CD4-positive, alpha-beta T cell treated with Interleukin-4 for 1 hour (primary cell): Measurements from ENCODE around the gene CDH13.

Experiments
- DNase-seq, 2 donors: peaks; one replicate each; pipeline ENCODE4 v3.0.0-alpha.2; 2020 to 2022

Gene CDH13

DNA sequence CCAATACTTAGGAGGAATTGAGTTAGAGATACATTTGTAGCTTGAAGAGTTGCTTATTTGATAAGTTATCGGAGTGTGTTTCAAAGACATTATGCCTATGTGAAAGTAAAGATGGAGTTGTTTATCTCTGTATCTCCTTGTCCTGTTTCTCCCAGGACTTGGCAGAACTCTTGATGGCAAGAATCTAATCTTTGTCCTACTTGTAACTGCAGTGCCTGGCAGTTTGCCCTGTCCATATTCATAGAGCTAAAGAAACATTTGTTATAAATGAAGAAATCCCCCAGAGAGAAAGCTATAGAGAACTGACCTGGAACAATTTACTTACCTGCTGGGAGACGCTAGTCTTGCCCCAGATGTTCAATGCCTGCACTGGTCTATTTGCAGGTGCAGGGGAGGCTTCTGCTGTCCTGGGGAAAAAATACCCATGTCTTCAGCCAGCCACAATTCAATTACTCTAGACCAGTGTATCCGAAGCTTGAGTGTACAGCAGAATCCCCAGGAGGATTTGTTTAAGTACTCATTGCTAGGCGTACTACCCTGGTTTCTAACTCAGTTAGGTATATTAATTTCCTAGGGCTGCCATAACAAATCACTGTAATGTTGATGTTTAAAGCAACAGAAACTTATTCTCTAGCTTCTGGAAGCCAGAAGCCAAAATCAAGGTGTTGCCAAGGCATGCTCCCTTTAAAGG is 771.0 kb downstream of the CDH13 start:
- no peak for DNase-seq

DNA sequence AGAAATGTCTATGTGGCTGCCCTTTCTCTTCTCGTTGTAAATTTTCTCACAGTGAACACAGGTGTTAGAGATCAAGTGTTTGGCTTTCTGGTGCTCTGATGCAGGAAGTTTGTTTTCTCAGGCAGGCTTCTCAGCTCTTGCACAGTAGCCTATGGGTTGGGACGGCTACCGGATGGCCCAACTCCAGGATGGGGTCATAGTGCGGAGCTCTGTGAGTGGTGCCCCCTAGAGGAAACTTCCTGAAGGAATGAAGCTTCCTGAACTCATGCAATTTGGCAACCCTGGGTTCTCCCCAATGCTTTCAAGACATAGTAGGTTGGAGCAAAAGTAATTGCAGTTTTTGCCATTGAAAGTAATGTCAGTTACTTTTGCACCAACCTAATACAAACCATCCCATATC is 773.5 kb downstream of the CDH13 start:
- DNase-seq = no peak

DNA sequence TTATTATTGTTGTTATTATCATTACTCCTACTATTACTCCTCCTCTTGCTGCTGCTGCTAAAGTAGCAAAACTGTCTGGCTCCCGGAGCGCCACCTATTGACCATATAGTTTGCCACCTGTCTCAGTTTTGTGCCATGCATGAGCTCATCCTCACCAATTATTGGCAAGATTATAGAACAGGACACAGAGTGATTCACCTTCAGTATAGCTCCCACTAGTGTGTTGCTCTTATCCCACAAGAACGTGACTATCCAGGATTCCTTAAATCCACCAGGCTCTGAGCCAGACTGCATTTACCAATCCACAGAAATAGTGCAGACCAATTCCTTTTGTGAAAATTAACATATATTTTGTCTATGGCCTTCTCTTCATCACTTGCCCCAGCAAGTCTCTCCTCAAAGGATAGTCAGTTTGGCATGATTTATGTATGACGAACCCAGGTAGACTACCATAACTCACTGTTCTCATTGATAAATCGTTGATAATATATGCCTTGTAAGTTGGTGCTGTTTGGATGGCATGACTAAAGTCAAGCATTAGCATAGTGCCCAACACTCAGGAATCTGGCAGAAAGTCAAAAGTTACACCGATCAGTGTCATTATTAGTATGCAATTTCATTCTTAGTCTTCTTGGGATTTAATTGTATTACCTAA is 775.5 kb downstream of the CDH13 start:
- no peak for DNase-seq

DNA sequence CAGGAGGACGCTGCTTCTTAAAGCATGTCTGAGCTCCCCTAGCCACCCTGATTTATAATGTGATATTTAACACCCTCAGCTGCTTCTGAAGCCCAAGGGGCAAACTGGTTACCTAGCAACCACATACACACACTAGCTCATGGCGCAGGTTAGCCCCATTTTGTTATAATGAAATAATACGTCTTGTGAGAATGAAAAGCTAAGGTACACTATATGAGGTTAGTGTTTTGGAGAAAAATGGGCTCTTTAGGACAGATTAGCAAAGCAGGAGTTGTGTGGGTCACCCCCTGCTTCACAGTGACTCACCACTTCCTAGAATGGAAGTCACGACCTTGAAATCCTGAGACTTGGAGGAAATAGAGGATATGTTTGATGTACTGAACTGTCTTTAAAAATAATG is 776.2 kb downstream of the CDH13 start:
- DNase-seq = no peak

DNA sequence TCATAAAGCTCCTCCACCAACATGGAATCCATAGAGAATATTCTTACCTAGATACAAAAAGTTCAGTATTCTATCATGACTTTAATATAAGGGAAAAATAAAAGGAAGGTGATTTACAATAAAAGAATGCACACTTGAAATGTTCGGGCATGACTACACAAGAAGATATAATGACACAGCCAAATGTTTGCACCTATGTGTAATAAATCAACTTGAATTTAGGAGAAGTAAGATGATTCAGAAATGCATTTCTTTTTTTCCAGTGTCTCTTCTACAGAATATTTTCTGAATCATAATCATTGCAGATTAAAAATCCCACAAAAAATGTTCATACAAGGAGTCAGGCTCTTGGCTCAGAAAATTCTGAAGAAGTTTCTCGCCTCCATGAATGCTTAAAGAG is 777.0 kb downstream of the CDH13 start:
- DNase-seq = no peak

DNA sequence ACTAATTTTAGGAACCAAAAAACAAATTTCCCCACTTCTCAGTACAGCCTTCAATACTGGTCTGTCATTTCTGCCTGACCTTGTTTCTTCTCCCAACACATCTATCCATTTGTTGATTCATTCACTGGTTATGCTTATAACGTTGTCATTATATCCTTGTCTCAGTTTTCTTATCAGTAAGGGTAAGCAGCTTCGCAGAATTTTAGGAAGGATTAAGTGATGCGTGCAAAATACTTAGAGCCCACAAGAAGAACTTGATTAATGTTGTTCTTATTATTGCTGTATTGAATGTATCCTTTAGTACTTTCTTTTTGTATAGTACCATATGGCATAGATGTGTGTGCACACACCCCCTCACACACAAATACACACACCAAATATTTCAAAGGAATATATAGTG is 777.5 kb downstream of the CDH13 start:
- no peak for DNase-seq

DNA sequence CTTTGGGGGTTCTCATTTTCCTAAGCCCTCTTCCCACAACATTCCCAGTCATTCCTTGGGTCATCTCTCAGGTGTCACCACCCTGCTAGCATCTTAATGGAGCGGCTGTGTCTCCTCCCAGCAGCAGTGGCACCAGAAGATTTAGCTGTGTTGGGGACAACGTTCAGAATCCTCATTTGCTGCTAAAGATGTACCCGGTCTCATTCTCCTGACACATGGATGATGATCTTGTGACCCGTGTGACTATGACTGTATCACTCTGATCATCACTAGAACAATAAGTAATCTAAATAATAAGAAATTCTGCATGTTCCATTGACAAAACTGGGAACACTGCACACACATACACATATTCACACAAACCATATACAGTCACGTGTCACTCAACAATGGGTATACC is 781.2 kb downstream of the CDH13 start:
- DNase-seq = no peak

DNA sequence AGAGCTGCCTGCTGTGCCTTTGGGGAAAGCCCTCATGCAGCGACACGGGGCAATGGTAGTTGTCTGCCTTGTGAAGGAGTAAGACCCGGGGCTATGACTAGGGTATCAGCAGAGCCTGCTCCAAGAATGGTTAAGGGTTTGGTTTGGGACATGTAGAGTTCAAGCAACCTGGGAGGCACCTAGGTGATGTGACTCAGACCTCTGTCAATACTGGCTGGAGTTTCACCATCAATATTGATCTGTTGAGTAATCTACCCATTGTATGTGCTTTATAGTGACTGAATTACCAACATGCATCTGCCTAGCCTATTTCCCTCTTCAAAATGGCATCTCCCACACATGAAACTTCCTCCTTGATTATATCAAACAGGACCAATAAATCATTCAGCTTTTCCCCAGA is 782.6 kb downstream of the CDH13 start:
- DNase-seq = no peak

DNA sequence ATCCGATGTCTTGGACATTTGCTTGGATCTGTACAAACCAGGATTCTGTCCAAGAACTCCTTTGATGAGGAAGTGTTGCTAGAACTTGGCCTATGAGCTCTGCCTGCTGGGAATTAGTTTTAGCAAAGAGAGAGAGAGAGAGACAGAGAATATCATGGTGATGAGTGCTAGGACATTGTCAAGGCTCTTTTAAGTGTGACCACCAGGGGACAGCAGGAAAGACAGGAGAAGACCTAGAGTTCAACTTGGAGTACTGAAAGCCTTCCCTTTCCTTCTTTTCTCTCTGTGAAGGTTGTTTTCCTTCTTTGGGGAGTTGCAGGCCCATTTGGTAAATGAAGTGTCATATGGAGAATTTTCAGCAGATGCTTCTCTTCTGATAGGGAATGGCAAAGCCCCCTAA is 791.8 kb downstream of the CDH13 start:
- DNase-seq = no peak

DNA sequence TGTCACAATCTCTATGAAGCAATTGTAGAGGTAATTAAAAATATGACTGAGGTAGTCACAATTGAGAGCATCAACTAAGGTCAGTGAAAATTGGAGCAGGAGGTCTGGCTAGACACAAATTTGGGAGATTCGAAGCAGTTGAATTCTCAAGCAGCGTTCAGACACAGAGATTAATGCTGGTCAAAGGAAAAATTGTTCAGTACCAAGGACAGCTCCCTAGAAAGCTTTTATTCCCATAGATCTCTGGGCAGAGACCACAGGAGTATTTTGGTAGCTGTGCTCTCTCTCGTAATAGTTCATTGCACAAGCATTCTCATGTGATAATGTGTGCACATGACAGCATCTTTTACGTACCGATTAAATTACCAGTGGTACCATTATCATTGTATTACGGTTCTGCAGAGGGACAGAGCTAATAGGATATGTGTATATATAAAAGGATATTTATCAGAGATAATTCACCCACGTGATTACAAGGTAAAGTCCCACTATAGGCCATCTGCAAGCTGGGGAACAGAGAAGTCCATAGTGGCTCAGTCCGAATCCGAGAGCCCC is 793.5 kb downstream of the CDH13 start:
- no peak for DNase-seq

DNA sequence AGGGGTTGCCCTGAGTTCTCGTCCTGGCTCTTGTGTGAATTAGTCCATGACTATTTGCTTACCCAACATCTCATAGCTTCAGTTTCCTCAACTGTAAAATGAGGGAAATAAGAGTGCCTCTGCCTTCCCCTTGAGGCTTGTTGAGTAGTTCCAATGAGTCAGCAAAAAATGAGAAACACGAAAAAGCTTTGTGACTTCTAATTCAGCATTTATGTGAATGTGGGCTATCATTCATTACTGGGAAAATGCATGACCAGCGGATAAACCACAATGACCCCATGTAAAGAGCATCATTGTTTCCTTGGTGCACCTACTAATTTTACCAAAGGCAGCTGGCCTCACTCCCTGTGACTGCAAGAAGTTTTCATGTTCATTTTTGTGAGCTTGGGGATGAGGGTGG is 806.4 kb downstream of the CDH13 start:
- no peak for DNase-seq

DNA sequence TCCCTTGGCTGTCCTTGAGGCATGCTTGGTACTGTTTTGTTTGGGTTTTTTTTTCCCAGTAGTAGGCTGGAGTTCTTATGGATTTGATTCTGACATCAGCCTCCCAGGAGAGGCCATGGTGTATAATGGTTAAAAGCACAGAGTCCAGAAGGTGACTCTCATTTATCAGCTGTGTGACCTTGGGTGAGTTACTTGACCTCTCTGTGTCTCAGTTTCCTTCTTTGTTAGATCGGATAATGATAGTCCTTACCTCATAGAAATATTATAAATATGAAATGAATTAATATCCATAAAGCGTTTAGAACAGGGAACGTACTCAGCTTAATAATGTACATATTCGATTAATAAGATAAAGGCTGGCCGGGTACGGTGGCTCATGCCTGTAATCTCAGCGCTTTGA is 810.3 kb downstream of the CDH13 start:
- no peak for DNase-seq

DNA sequence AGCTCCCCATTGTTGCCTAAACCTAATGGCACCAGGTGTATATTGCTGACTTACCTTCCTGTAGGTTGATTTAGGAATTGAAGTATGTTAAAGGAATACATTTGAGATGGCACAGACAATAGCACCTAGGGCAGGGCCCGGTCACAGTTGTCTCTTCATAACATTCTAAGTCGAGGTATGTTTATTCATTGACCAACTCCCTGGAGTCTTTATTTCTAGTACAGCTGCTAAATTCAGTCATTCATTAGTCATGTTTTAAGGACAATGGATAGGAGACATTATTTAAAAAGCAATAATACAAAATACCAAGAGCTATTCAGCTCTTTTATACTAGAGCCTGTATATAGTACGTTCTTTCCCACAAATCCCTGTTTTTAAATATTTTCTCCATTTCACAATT is 811.6 kb downstream of the CDH13 start:
- DNase-seq = no peak

DNA sequence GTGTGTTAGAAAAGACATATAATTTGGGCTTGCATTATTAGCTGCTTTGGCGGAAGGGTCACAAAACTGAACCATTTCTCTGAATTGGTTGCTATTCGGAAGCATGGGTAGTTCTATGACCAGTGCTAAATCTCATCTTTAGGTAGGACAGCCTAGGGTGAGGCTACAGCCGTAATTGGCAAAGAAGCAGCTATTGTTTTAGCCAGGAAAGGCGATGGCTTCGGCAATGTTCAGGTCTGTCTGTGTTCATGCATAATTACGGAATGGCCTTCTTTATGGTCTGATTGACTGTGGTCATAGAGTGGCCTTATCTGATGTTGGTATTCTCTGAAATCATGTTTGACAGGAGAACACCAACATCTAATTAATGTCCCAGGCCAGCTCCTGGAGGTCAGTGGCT is 812.6 kb downstream of the CDH13 start:
- DNase-seq = no peak

DNA sequence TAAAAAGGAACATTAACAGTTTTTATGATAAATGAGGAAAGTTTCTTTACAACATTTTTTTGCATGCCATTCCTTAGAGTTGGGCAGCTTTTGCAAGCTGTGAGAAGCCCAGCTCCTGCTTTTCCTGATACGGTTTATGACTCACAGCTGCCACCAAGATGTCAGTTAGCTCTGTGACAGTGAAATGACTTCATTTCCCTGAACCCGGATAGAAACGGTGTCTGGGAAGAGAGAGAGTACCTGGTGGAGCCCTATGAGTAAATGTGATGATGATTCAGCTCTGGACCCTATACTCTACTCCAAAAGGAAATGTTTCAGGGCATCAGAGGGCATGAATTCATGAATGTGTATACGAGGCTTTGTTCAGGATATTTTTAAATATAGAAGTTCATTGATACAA is 814.7 kb downstream of the CDH13 start:
- no peak for DNase-seq

DNA sequence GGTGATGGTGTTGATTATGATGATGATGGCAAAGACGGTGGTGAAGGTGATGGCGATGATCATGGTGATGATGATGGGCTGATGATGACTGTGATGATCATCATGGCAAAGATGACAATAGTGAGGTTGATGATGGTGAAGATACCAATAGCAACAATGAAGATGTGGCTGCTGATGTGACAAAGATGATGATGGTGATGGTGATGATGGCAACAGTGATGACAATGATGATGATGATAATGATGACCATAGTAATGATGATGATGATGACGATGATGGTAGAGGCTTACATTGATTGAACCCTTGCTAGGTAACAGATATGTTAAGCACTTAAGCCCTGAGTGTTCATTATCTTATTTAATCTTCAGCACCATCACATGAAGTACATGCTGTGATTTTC is 817.2 kb downstream of the CDH13 start:
- no peak for DNase-seq

DNA sequence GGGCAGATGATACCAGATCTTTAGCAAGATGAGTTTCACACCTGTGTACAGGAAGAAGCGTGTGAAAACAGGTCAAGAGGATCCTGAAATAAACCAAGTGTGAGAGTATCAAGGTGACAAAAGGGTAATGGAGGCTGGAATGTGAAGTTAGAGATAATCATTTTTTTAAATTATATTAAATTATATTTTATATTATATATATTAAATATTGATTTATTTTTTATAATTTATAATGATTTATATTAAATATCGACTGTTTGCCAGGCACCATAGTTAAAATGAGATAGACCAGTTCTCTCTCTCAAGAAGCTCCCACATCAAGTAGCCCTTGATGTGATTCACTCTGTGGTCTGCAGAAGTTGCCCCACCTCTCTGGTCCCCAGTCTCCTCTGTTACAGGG is 820.8 kb downstream of the CDH13 start:
- no peak for DNase-seq

DNA sequence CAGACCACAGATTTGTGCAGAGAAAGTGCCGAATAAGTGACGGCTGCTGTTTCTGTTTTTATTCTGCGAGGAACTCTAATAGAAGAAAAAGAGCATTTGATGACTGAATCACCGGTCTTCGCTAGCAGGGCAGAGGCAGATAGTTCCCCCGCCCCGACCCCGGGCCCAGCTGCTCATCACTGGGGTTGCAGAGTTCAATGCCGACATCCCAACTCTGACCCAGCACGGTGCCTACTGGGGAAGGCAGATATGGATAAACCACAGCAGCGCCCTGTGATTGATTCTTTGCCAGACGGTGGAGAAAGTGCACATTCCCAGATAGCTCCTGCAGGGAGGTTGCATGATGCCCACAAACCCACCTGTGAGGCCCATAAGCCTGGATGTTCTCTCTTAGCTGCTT is 823.1 kb downstream of the CDH13 start:
- no peak for DNase-seq

DNA sequence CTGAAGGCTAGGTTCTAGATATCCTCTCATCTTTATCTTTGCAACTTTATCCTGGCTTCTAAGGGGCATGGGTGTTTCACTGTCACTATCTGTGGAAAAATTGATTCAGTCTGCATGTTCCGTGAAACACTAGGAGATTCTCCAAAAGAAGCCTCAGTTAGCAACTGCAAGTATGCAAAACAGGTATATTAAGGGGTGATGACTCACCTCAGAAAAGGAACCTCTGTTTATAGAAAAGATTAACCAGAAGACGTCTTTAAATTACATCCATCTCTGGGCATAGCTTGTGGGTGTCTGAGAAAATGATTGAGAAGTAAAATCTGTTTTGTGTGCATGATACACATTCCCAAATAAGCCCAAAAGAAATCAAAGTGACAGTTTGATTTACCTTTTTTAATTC is 827.2 kb downstream of the CDH13 start:
- no peak for DNase-seq

DNA sequence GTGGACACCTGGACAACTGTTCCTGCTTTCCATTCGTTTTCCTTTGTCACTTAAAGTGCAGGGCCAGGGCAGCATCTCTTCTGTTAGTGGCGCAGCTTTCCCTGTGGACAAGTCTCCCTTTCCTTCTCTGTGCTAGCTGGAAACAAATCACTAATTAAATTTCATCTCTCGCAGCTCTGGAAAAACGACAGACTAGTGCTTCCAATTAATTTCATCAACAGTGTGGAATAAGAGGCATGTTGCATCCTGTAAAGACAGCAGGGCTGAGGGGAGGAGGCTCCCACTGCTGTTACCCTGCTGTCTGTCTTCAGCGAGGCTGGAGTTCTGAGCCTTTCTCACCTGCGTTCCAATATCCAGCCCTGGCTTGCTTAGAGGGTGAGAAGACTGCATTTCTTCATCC is 828.9 kb downstream of the CDH13 start:
- no peak for DNase-seq

DNA sequence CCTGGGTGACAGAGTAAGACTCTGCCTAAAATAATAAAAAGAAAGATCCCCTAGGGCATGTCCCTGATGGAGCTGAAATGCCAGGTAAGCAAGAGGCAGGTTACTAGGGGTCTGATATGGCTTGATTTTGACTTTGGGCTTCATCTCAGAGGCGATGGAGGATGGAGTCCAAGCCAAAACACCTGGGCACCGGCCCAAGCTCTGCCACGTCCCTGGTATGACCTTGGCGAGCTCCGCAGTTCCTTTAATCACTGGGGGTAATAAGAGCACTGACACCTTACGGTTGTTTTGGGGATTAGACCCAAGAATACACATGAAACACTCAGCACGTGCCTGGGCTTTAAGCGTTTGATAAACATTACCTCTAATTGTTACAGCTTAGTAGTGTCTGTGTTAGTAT is 830.2 kb downstream of the CDH13 start:
- no peak for DNase-seq

DNA sequence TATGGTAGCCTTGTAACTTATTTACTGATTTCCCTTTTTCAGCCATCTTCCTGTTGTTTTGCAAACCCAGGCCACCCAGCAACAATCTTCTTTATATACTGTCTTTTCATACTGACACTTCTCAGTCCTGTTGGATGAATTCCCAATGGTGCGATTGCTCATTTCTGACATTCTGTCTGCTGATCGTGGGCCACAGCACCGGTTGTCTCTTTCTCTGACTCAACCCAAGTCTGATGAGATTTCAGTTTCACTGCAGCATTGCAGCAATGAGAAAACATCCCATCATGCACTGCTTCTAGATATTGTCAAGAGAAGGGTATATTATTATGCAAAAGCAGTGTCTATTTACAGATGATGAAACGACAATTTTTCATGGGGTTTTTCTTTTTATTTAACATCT is 831.8 kb downstream of the CDH13 start:
- DNase-seq = no peak

DNA sequence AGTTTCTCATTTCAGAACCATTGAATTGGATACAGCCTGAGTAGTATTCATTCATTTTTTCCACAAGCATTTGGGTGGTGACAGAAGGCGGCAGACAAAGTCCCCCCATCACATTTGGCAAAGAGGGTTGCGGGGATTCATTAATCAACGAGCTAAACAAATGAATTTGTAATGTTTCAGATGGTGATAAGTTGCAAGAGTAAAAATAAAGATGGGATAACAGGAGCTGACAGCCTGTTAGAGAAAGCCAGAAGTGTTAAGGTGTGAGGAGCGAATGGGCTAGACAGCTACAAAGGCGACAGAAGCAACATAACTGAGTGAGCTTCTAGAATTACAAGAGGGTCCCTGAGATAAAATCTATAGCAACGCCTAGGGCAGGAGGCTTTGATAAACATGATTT is 838.2 kb downstream of the CDH13 start:
- DNase-seq = no peak

DNA sequence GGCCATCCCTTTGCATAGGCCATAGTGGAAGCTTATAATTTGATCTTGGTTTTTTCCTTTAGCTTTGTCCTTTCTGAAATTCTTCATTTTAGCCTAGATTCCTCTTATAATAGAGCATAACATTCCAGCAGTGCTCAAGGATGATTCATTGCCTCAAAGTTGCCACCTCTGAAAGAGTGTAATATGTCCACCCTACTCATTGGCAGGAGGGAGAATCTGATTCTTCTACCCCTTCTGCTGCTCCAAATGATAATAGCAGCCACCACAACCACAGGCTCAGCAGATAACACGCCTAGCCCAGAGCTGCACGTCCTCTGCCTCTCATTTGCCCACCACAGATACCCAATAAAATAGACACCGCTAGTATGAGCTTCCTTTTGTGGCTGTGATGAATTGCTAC is 843.6 kb downstream of the CDH13 start:
- DNase-seq = no peak
